HG02970 (cell line): ENCODE data around the gene PNPLA5.
"Not testable (repeated sequence)": the region's sequence is repeated elsewhere in the genome, so short reads cannot be mapped to it uniquely, and the experiment has no call there.

Source experiments
- ATAC-seq: cut with Tn5 transposase; IDR thresholded peaks from one replicate; pipeline ENCODE4 v1.9.1; 2021; ENCODE audit warnings: mild to moderate bottlenecking, moderate library complexity, moderate number of reproducible peaks; ENCODE audit not compliant: unreplicated experiment, low FRiP score

Gene PNPLA5, protein sequence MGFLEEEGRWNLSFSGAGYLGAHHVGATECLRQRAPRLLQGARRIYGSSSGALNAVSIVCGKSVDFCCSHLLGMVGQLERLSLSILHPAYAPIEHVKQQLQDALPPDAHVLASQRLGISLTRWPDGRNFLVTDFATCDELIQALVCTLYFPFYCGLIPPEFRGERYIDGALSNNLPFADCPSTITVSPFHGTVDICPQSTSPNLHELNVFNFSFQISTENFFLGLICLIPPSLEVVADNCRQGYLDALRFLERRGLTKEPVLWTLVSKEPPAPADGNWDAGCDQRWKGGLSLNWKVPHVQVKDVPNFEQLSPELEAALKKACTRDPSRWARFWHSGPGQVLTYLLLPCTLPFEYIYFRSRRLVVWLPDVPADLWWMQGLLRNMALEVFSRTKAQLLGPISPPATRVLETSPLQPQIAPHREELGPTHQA

DNA sequence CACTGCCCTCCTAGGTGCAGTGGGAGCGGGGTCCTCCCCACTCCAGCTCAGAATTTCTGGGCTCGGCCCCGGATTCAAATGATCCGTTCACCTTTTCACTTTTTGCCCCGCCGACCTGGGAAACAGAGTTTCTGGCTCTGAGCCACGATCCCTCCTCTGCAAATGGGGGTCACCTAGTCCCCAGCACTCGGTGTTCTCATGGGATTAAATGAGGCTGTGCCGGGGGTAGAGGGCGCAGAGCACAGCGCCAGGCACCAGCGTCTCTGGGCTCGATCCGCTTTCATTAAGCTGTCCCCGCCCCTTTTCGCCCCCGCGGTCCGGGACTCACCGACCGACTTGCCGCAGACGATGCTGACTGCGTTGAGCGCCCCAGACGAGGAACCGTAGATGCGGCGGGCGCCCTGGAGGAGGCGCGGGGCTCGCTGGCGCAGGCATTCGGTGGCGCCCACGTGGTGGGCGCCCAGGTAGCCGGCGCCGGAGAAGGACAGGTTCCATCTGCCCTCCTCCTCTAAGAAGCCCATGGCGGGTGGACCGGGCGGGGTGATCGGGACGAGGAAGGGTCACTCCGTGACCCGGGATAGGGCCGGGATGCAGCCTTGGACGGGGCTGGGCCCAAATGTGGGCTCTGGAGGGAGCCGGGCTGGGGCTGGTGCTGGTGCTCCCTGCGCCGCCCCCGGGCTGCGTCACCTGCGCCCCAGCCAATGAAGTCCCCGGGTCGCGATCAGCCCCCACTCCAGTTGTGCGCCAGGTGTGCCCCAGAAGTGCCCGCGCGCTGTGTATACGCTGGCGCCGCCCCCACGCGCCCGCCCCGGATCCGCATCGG lies at the start of gene PNPLA5:
TSS of gene PNPLA5 (minus strand) at position 654 of the 823 bp plus-strand sequence. CDS start at position 521, 133 bp downstream.
- no peak for ATAC-seq

DNA sequence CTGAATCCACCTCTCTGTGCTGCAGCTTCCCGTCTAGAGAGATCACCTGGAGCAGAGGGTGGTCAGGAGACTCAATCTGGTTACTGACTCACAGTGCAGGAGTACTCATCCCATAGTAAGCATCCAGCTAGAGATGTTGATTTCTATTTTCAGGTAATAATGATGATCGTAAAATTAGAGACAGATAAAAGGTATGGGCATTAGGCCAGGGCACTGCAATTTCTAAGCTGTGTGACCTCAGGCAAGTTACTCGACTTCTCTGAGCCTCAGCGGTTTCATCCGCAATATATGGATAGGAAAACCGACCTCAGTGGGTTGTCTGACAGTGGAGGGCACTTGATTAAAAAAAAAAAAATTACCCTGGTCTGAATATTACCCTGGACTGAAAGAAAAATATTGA lies 49.6 kb upstream of the PNPLA5 start:
- ATAC-seq: no peak

DNA sequence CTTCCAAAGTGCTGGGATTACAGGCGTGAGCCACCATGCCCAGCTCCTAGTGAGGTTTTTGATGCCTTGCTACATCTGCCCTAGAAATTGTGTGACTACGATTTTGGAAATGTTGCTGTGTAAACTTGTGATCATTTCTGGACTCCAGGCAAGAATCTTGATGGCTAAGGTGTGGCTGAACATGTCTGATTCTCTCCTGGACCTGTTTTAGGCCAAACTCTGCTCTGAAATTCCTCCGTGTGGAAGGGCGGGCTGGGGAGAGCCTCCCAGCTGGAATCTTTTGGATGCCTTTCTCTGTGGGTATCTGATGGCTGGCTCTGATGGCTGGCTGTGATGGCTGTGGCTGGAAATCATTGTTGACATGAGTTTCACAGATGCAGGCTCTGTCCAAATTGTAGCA lies 40.0 kb upstream of the PNPLA5 start:
- no peak for ATAC-seq

DNA sequence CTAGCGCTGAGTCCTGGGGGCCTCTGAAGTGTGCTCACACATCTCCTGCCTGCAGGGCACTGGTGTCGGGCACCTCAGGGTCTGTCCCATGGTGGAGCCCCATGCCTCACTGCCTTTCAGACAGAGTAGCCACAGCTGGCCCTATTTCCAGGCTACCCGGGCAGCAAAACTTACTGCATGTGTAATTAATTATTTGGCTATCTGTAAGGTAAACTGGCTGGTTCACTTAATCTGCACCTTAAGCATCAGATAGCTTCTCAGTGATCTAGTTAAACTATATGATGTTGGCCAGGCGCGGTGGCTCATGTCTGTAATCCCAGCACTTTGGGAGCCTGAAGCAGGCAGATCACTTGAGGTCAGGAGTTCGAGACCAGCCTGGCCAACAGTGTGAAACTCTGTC lies 37.1 kb upstream of the PNPLA5 start:
- ATAC-seq: no peak

DNA sequence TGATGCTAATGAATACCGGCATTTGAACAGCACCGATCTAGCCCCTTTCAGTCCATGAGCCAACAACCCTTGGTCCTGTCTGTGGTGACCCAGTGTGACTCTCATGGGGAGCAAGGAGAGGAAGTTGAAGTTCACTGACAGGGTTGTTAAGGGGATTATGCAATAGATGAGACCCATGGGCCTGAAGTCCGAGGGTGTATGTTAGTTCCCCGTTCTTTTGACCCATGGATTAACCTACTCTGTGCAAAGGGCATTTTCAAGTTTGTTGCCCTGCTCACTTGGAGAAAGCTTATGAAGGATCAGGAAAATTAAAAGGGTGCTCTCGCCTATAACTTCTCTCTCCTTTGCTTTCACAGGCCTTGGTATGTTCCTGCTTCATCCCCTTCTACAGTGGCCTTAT lies 36.7 kb upstream of the PNPLA5 start:
- ATAC-seq: no peak

DNA sequence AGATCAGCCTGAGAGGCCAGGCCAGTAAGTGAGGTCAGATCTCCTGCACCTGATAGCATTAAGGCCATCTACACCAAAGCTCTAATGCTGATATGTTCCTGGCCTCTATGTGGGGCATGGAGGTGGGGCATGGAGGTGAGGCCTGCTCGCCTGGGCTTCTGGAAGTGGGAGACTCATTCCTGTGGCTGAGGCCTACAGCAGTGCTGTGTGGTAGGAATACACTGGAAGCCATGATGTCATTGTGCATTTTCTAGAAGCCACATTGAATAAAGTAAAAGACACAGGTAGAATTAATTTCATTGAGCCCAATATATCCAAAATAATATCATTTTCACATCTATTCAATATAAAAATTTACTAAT lies 34.5 kb upstream of the PNPLA5 start:
- ATAC-seq: no peak

DNA sequence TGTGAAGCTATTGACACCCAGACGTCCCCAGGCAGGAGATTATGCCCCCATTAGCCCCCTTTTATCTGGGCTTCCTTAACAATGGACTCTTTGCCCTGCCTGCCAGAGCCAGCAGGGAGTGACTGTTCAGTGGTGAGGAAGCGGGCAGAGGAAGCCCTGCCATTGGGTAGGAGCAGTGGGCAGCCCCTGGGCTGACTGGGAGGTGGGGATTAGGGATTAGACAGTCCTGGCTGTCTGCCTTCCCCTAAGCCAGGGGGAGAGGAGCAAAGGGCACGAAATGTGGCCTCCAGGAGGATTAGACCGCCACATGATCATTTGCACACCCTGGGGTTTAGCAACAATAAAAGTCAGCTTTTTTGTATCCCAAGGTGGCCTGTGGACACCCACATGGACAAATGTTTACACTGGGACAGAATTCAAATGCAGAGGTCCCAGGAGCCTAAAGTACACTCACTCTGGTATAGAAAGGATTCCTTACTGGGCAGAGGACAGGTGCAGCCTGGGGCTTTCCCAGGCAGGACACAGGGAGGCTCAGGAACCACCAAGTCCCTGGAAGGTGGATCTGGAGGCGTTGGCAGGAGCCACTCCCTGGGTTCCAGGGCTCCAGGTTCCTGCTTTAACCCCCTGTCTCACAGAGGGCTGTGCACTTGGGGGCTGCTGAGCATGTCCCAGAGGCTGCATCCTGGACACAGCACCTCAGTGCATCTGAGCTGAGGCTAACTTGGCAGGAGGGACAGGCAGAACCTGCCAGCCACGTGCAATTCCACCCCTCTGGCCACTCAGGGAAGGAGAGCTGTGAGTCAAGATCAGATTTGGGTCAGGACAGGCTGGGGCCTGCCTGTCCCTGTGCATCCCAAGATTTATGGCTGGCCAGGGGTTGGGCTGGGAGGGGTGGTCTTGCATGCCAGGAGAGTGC lies 33.9 kb upstream of the PNPLA5 start:
- ATAC-seq: no peak

DNA sequence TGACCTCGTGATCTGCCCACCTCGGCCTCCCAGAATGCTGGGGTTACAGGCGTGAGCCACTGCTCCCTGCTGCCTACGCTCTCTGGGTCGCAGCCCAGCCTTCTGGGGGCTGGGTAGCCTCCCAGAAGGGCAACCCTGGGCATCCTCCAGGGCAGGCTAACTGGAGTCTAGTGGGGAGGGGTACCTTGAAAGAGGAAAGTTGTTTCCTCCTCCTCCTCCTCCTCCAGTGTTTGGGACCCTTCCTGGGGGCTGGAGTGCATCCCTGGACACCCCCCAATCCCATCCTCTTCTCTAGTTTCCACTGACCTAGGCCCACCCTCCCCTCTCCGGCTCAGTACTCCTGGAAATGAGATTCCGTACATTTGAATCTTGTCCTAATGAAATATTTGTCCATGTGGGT lies 33.1 kb upstream of the PNPLA5 start:
- no peak for ATAC-seq

DNA sequence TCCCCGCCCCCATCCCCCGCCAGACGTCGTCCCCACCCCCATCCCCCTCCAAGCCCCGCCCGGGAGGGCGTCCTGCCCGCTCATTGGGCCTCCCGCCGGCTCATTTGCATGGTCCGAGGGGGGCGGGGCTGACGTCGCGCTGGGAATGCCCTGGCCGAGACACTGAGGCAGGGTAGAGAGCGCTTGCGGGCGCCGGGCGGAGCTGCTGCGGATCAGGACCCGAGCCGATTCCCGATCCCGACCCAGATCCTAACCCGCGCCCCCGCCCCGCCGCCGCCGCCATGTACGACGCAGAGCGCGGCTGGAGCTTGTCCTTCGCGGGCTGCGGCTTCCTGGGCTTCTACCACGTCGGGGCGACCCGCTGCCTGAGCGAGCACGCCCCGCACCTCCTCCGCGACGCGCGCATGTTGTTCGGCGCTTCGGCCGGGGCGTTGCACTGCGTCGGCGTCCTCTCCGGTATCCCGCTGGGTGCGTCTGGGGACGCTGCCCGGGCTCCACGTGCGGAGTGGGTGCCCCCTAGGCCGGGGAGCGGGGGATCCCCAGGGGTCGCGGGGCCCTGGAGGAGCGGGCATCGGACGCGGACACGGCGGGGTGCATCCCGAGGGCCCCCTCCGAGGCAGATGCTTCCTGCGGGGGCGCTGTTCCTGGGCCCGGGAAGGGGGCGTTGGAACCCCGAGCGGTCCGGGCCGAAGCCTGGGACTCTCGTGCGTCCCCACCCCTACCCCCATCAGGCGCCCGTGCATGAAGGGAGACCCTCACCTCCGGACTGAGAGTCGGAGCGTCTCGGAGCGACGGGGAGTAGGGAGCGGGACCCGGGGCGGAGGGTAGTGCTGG lies 32.0 kb upstream of the PNPLA5 start, which contains the start of gene PNPLA3:
TSS of gene PNPLA3 (plus strand) at position 175 of the 834 bp plus-strand sequence. CDS start at position 282, 107 bp downstream.
- no peak for ATAC-seq

DNA sequence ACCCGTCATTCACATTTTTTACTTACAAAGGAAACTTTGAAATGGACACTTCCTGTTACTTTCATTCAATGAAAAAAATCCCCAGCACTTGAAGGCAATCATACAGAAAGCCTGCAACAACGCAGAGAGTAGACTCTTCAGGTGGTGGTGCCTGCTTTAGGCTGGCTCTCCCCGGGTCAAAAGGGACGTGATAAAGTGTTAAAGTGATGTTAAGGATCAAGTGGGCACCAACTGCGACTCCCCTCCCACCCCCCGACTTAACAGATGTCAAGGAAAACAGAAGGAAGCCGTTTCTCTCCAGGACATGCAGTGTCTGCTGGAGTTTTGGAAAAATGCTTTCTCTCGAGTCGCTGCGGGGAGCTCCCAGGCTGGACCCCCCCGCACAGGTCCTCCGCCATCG lies 31.4 kb upstream of the PNPLA5 start:
- no peak for ATAC-seq

DNA sequence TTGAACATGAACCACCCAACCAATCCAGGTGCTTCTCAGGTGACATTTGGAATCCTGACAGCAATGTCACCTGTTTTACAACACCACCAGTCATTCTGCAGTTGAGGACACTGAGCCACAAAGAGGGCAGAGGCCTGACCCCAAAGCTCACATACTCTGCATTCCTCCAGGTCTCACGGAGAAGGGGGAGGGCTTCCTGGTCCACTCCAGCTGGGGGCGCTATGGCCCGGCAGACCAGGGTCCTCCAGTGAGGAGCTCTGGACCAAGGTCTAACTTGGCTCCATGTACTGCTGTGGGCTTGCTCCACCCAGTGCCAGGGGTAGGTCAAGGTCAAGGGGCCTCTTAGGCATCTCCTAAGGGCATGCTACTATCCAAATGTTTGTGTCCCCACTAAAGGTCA lies 30.3 kb upstream of the PNPLA5 start:
- ATAC-seq: no peak

DNA sequence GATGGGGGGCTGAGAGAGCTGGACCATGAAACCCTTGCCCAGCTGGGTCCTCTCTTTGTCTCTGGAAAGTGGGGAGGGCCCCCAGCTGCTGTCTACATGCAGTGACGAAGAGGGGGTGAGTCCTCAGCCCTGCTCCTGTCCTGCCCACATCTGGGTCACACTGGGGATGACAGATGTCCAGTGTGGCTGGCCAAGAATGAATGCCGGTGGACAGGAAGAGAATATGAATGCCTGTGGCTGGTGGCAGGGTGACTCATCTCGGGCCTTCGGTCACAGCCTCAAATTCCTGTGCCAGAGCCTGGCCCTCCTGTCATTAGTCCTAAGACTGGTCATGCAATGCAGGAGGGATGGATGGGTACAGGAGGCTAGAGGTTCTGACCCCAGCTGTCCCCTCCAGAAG lies 29.6 kb upstream of the PNPLA5 start:
- no peak for ATAC-seq

DNA sequence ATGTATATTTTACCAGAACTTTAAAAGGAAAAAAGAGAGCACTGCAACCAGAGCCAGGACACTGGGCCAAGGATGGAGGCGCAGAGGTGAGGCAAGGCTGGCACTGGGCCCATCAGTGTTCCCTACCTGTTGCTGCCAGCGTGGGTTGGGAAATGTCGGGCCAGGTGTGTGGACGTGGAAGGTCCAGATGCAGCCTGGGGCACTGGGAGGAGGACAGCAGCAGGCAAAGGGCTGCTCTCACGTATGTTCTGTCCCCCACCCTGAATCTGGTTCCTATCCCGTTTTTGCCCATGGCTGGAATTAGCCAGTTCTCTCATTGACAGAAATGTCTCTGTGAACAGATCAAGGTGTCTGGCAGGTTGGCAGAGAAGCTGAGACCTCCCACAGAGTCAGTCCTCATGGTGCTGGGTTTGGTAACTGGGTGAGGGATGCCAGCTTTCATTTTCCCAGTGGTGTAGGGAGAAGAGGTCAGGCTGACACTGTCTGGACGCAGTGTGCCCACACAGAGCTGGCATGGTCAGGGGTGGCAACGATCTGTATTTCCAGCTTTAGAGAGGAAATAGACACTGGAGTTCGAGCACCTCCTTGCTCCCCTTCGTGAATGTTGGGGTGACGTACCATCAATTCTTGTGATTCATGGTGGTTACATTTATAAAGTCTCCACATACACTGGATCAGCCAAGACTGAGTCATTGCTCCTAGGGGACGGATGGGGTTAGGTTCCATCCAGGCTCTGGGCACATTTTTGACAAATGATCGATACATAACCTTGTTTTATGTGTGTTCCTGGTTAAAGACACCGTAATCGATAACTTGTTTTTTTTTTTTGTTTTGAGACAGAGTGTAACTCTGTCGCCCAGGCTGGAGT lies 27.5 kb upstream of the PNPLA5 start:
- ATAC-seq: no peak

DNA sequence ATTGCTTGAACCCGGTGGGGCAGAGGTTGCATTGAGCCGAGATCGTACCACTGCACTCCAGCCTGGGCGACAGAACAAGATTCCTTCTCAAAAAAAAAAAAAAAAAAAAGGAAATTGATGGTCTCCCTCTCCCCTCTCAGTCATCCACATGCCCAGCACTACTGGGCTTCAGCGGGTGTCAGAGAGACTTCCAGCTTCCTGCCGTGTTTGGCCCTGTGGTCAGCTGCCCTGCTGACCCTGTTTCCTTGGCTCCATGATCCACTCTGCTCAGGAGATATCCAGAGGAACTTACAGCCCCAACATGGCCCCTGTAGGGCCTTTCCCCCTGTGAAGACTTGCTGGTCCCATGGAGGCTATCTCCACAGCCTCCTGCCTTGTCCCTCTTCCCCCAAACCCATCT lies 25.7 kb upstream of the PNPLA5 start:
- ATAC-seq: no peak

DNA sequence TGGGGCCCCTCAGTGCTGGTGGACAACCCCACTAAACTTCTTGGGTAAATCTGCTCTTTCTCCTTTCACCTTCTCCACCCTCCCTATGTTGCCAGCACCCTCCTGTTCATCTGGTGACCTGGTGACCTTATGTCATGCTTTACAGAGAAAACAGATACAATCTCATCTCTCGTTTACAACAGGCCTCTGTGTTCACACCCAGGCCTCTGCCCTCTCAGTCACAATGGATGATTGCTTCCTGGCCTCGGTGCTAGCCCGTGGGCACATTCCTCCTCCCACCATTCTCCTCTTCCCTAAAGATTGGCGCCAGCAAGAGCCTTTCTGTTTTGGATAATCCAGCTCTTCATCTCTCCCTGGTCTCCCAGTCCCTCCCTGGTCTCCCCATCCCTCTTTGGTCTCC lies 19.5 kb upstream of the PNPLA5 start:
- ATAC-seq: no peak

DNA sequence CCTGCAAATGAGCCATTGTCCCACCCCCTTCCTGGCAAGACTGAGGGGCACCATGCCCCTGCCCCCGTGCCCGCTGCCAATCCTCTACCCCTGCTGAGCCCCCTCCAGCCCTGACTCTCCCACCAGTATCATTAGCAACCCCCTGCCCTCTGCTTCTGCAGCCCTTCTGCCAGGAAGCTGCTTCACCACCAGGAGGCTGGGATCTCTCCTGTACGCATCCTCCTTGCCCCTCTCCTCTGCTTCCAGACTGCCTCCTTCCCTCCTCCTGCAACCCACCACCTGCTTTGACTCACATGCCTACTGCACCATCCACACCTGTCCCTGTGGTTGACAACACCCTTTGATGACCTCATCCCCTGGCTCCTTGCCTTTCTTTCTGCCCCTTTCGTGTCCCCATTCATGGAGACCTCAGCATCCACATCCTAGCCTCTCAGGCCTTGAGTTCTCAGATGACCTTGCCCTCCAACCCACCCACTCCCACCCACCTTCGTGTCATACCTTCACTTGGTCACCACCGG lies 18.4 kb upstream of the PNPLA5 start:
- no peak for ATAC-seq

DNA sequence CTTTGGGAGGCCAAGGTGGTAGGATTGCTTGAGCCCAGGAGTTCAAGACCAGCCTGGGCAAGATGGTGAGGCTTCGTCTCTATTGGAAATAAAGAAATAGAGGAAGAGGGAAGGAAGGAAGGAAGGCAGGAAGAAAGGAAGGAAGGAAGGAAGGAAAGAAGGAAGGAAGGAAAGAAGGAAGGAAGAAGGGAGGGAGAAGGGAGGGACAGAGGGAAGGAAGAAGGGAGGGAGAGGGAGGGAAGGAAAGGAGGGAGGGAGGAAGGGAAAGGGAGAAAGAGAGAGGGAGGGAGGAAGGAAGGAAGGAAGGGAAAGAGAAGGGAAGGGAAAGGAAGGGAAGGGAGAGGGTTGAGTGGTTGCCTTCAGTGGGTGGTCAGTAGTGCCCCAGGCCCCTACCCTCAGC lies 17.9 kb upstream of the PNPLA5 start:
- ATAC-seq: no peak

DNA sequence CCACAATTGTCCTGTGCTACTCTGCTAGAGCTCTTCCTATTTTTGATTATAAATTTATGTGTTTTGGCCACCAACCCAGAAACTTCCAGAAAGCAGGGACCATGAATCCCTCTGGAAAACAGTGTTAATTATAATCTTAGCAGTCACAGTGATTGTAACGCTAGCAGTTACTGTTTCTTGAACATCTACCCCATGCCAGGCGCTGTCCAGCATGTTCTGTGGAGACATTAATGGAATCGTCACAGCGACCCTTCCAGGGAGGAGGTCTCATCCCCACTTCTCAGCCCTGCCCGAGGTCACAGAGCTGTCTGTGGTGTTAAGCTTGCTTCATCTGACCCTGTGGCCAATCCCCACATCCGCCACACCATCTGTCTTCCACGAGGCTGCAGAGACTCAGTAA lies 13.9 kb upstream of the PNPLA5 start:
- ATAC-seq: no peak

DNA sequence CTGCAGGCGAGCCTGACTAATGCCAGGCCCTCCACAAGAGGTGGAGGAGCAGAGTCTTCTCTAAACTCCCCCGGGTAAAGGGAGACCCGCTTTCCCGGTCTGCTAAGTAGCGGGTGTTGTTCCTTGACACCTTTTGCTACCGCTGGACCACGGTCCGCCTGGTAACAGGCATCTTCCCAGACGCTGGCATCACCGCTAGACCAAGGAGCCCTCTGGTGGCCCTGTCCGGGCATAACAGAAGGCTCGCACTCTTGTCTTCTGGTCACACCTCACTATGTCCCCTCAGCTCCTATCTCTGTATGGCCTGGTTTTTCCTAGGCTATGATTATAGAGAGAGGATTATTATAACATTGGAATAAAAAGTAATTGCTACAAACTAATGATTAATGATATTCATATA lies 12.6 kb upstream of the PNPLA5 start:
- ATAC-seq: not testable (repeated sequence)
